C4-2B (cell line): ENCODE measurements around the gene PLD1.
"Not testable (repeated sequence)": the region's sequence is repeated elsewhere in the genome, so short reads cannot be mapped to it uniquely, and the experiment has no call there.

ENCODE experiments used
- H3K27ac ChIP-seq: fragments of 450-650 bp; 2 replicates; pipeline ENCODE4 v1.5.1; 2017
- ZFX ChIP-seq: fragments of 450-650 bp; IDR thresholded peaks from 2 replicates; pipeline ENCODE4 v1.6.1; 2017
- TF ChIP-seq, protein P1 (sequence below): fragments of 450-650 bp; conservative IDR thresholded peaks from 2 replicates; pipeline ENCODE4 v1.5.1; 2017; ENCODE audit warnings: mild to moderate bottlenecking

Gene PLD1

DNA sequence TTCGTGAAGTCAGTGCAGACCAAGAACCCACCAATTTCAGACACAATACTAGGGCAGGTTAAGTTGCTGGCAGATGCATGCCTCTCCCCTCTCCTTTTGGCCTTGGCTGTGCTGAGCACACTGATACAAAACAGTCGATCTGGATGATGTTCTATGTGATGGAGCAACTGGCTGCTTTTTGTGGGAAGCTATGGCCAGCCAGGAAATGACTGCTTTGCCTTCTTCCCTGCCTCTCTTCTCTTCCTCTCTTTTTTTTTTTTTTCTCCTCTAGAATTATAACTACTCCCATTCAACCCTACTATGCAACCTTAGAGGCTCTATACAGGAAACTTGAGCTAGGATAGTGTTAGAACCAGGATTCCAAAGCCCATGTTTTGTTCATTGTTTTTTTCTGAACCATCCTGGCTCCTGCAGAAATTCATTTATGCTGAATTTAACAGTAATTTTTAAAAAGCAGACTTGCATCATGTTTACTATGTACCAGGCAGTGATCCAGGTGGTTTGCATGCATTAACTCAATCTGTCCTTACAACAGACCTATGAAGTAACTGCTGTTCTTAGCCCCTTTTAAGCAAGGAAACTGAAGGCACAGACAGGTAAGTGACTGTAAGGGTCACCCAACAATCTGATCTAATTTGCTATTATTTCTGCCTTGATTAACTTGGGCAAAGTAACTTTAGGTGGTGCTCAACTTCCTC is 62.9 kb downstream of the PLD1 start:
- no peak overlapping the region for H3K27ac ChIP-seq
- TF ChIP-seq, protein P1, sequence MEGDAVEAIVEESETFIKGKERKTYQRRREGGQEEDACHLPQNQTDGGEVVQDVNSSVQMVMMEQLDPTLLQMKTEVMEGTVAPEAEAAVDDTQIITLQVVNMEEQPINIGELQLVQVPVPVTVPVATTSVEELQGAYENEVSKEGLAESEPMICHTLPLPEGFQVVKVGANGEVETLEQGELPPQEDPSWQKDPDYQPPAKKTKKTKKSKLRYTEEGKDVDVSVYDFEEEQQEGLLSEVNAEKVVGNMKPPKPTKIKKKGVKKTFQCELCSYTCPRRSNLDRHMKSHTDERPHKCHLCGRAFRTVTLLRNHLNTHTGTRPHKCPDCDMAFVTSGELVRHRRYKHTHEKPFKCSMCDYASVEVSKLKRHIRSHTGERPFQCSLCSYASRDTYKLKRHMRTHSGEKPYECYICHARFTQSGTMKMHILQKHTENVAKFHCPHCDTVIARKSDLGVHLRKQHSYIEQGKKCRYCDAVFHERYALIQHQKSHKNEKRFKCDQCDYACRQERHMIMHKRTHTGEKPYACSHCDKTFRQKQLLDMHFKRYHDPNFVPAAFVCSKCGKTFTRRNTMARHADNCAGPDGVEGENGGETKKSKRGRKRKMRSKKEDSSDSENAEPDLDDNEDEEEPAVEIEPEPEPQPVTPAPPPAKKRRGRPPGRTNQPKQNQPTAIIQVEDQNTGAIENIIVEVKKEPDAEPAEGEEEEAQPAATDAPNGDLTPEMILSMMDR, result no peak
- TF ChIP-seq ZFX, result no peak

DNA sequence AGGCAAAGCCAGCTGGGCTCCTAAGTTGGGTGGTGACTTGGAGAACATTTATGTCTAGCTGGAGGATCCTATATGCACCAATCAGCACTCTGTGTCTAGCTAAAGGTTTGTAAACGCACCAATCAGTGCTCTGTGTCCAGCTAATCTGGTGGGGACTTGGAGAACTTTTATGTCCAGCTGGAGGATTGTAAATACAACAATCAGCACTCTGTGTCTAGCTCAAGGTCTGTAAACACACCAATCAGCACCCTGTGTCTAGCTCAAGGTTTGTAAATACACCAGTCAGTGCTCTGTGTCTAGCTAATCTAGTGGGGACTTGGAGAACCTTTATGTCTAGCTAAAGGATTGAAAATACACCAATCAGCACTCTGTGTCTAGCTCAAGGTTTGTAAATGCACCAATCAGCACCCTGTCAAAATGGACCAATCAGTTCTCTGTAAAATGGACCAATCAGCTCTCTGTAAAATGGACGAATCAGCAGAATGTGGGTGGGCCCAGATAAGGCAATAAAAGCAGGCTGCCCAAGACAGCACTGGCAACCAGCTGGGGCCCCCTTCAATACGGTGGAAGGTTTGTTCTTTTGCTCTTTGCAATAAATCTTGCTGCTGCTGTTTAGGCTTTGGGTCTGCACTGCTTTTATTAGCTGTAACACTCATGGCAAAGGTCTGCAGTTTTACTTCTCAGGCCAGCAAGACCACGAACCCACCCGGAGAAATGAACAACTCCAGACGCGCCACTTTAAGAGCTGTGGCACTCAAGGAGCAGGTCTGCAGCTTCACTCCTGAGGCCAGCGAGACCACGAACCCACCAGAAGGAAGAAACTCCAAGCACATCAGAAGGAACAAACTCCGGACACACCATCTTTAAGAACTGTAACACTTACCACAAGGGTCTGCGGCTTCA is 63.7 kb downstream of the PLD1 start:
- not testable (repeated sequence) for H3K27ac ChIP-seq

DNA sequence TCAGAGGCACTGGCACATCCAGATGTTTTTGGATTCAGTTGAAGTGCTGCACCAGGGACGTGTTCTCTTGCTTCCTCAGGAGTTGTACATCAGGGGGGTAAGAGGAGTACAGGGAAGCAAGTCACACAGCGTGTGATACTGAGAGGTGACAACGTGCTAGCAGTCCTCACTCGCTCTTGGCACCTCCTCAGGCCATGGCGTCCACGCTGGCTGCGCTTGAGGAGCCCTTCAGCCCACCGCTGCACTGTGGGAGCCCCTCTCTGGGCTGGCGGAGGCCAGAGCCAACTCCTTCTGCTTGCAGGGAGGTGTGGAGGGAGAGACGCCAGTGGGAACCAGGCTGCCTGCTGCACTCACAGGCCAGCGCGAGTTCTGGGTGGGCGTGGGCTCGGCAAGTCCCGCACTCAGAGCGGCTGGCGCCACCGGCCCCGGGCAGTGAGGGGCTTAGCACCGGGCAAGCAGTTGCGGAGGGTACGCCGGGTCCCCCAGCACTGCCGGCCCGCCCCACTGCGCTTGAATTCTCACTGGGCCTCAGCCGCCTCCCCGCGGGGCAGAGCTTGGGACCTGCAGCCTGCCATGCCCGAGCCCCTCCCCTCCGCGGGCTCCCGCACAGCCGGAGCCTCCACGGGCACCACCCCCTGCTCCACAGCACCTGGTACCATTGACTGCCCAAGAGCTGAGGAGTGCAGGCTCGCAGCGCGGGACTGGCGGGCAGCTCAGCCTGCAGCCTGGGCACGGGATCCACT is 64.5 kb downstream of the PLD1 start:
- TF ChIP-seq, protein P1, result no peak
- TF ChIP-seq ZFX, result no peak
- H3K27ac ChIP-seq, result no peak overlapping the region

DNA sequence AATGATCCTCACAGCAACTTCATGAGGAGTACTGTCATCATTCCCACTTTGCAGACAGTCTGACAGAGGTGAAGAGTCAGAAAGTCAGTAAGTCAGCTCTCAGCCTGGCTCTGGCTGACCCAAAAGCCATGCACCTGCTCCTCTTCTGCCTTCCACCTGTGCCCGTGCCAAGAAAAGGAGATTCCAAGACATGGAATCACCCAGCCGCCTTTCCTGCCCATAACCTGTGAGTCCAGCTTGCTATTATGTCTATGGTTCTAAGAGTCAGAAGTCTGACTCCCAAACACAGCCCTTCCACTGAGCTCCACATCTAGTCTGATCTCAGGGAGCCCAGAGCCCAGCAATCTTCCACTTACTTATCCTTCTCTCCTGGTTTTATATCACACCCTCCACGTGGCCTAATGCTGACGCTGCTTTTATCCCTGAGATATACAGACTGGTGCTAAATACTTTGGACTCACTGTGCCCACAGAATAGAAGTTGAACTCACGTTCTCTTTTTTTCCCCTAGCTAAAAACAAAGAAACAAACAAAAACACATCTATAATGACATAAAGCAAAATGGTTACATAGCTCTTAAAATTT is 66.0 kb downstream of the PLD1 start:
- 0 out of 2 replicates have a peak overlapping the region, but pooled peaks have one; percentile 7 for H3K27ac ChIP-seq
- no peak for TF ChIP-seq ZFX
- TF ChIP-seq, protein P1, result no peak

DNA sequence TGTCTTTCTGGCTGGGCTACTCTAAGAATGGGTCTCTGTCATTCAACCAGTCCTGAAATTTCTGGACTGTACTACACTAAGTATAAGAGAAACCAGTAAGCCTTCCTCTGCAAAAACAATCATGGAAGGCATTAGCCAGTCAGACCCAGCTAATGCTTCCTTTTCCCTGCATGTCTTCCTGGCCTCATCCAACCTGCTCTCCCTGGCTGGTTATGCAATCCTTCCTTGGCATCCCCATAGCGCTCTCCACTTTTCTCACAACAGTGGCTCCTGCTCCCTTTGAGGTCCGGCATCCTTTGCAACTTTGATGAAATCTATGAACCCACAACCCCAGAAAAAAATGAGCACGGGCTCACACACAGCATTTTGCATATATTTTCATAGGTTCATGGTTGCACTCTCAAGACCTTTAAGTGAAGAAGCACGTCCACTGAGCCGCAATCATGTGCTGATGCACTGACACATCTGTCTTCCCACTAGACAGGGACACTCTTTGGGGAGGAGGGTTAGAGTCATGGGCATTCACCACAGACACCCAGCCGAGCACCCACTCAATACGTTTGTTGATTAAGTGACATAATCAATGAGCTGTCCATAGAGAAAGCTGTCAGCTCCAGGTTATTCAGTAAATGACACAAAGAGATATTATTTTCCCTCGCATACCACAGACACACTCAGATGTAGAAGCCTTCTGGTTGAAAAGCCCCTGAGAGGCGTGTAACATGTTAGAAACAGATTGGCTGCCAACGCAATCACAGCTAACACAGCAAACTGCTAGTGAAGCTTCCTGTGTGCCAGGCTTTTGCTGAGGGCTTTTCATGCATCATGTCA is 66.7 kb downstream of the PLD1 start:
- H3K27ac ChIP-seq, result peak overlapping the region; percentile 34
- TF ChIP-seq, protein P1, result no peak
- TF ChIP-seq ZFX, result no peak

DNA sequence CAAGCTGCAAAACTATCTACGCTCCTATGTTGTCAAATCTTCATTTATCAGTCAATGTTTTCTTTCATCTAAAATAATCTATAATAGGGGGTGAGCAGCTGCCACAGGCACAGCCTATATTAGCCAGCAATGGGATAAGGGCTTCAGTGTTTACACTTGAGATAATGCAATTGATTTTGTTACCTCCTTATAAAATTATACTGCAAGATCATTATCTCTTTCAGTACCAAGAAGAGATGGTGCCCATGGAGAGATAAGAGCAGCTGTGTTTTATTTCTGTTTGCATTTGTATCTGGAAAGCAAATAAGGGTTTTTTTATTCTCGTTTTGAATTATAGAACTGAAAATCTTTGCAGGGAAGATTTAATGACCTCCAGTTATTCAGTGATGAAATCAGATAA is 68.9 kb downstream of the PLD1 start:
- no peak overlapping the region for H3K27ac ChIP-seq
- TF ChIP-seq, protein P1, result no peak
- TF ChIP-seq ZFX, result no peak

DNA sequence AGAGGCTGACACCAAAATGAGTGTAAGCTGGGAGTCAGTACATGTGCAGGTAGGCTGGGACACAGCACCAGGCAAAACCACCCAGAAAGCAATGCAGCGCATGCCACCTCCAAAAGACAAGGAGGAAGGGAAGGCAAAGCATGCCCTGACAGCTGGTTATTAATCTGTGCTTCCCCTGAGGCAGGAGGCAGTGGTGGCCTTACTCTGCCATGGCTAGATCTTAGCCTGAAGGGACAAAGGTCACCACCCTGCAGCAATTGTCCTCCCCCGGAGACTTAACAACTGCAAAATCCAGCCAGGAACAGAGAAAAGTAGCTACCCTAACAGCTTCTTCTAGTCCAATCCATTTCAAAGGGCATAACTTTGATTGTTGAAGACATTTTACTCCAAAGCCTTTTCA is 73.7 kb downstream of the PLD1 start:
- no peak overlapping the region for H3K27ac ChIP-seq
- TF ChIP-seq ZFX, result no peak
- TF ChIP-seq, protein P1, result no peak
